NOMO-1 (cell line): Measurements from ENCODE around the gene PRSS57.
A peak's percentile ranks its signal among the peaks of the same experiment; 100 is the strongest.
"Not testable (repeated sequence)": the region's sequence is repeated elsewhere in the genome, so short reads cannot be mapped to it uniquely, and the experiment has no call there.

ENCODE experiments used
- DNase-seq, 2 experiments: peaks; one replicate each; lab custom pipeline; 2025; ENCODE audit not compliant: unreplicated experiment in 2 of 2; lab: John Stamatoyannopoulos, UW

Gene PRSS57

GRCh38 chr19:695352-695949, at the start of gene PRSS57:
TSS of gene PRSS57 (minus strand) at chr19:695452. CDS start at chr19:695430, 22 bp downstream.
- peak; percentile 28 to 59 for DNase-seq

DNA sequence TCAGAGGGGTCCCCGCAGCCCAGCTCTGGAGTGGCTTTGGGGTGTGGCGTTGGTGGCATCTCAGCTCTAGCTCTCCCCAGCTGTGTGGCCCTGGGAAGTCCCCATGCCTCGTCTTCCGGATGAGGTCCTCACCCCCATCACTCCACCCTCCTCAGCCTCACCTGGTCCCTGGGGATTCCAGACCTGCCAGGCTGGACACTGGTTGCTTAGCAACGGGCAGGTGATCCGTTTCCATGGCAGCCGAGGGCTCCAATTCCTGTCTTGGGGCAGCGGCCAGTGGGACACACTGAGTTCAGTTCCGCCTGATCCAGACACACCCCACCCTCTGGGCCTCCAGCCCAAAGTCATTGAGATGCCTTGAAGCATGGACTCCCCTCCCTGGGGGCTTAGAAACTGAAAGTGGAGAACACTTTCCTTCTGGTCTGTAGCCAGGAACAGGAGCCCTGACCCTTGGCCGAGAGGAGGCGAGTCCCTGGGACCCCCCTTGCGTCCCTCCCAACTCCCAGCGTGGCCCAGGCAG, 48.0 kb upstream of the PRSS57 start:
- DNase-seq: no peak

GRCh38 chr19:742540-743075, 47.4 kb upstream of the PRSS57 start:
- DNase-seq: no peak

DNA sequence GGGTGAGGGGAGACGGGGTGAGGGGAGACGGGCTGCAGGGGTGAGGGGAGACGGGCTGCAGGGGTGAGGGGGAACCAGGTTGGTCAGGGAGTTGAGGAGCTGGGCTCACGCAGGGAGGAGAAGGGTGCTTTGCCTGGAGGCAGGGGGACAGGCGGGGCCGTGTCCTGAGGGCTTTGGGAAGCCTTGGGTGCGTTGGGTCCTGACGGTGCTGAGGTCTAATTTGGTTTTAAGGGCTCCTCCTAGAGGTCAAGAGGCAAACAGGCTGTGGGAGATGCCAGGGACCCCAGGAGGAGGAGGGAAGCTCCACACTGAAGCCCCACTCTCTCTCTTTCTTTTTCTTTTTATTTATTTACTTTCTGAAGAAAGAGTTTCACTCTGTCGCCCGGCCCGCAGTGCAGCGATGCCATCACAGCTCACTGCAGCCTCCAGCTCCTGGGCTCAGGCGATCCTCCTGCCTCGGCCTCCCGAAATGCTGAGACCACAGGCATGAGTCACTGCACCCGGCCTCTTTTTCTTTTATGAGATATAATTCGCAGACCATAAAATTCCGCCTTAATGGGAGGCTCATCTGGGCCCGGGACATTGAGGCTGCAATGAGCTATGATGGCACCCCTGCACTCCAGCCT, 46.4 kb upstream of the PRSS57 start:
- no peak for DNase-seq

GRCh38 chr19:740816-741505, 45.7 kb upstream of the PRSS57 start:
- not testable (repeated sequence) for DNase-seq

GRCh38 chr19:739998-740715, 44.9 kb upstream of the PRSS57 start:
- no peak for DNase-seq

- no peak for DNase-seq
Measured at GRCh38 chr19:738509-739128, 43.4 kb upstream of the PRSS57 start.

GRCh38 chr19:737591-738093, 42.4 kb upstream of the PRSS57 start:
- peak; percentile 21 to 42 for DNase-seq

- no peak for DNase-seq
Measured at GRCh38 chr19:736125-736524, 40.9 kb upstream of the PRSS57 start.

- no peak for DNase-seq
Measured at GRCh38 chr19:734716-735115, 39.5 kb upstream of the PRSS57 start.

DNA sequence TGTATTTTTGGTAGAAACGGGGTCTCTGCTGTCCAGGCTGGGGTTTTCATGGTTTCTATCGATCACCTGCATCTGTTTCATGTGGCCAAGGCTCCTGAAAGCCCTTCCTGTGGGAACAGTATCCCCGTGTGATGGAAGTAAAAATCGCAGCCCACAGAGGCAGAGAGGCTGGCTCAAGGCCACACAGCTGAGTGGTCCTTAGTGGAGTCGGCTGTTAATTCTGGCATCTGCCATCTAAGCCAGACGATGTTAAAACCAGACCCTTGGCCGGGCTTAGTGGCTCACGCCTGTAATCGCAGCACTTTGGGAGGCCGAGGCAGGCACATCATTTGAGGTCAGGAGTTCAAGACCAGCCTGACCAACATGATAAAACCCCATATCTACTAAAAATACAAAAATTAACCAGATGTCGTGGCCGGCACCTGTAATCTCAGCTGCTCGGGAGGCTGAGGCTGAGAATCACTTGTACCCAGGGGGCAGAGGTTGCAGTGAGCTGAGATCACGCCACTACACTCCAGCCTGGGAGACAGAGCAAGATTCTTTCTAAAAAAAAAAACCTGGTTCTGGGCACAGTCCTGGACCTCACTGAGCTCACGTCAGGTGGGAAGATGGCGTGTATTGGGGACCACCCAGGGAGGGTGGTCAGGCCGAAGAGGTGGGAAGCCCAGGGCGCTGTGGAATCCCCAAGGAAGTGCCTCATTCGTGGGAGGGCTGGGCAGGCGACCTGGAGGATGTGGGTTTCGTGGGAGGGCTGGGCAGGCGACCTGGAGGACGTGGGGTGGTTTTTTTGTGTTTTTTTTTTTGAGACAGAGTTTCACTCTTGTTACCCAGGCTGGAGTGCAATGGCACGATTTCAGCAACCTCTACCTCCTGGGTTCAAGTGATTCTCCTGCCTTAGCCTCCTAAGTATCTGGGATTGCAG, 37.2 kb upstream of the PRSS57 start:
- no peak for DNase-seq

GRCh38 chr19:731000-731399, 35.7 kb upstream of the PRSS57 start:
- DNase-seq: no peak

GRCh38 chr19:729965-730668, 34.9 kb upstream of the PRSS57 start:
- no peak for DNase-seq

- not testable (repeated sequence) for DNase-seq
Measured at GRCh38 chr19:729564-729963, 34.3 kb upstream of the PRSS57 start.

GRCh38 chr19:728011-728410, 32.8 kb upstream of the PRSS57 start:
- no peak for DNase-seq

- DNase-seq: no peak
Measured at GRCh38 chr19:726993-727956, 32.0 kb upstream of the PRSS57 start.

GRCh38 chr19:725461-726089, 30.3 kb upstream of the PRSS57 start:
- no peak for DNase-seq
